Spleen (tissue), 7 donors: ENCODE measurements around the gene ABCC10.

ENCODE experiments used
- POLR2A ChIP-seq, 3 donors: fragments of 450-650 bp; IDR thresholded peaks; one replicate each; pipeline ENCODE4 v1.5.1; 2017; ENCODE audit warnings: antibody characterized with exemption in 3 of 3, mild to moderate bottlenecking in 1 of 3
- POLR2AphosphoS5 ChIP-seq, 3 donors: sonication (generic); formaldehyde crosslinking; IDR thresholded peaks; one replicate each; pipeline ENCODE4 v1.5.1; 2017; ENCODE audit warnings: antibody characterized with exemption in 3 of 3
- TF ChIP-seq, protein P1 (sequence below), 11 experiments: fragments of 200-600 bp in 7 of 11; fragments of 450-650 bp in 4 of 11; sonication (generic) in 4 of 11; IDR thresholded peaks in 8 of 11; conservative IDR thresholded peaks in 3 of 11; 1 replicate in 7 of 11; 2 replicates in 4 of 11; pipeline versions ENCODE4 v1.4.0 to v1.8.0; 2016 to 2021; ENCODE audit warnings: antibody characterized with exemption in 11 of 11, inconsistent platforms in 4 of 11, mild to moderate bottlenecking in 1 of 11
- donor health status: DM: no; HTN: no; CAD: no; lungs with moderate emphysema.
- donor health status: DM: no; HTN: no; CAD: no.
- donor health status: DM: no; HTN: no; CAD: no.

DNA sequence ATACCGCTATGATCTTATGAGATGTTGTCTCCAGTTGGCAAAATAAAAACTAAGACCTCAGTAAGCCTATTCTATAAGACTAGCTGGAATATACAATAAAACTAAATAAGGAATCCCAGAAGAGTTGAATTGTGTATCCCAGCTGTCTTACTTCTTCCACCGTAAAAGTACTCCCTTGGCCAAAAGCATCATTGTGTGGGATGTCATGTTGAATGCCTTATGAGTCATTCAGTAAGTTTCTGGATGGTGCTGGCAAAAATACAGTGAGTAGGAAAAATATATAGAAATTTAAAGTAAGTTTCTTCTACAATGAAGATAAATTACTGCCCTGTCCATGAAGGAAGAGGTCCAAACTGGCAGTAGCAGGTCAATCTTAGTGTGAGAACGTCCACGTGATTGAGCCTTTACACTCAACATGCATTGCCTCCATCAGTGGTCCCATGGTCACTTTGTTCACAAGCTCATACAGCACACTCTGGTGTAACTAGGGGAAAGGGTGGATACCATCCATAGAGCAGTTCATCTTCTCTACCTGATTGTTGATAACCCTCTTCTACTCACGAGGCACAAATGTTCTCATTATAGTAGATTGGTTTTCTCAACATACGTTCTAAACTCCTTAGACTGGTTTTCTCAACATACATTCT lies 44.2 kb upstream of the ABCC10 start:
- TF ChIP-seq, protein P1, sequence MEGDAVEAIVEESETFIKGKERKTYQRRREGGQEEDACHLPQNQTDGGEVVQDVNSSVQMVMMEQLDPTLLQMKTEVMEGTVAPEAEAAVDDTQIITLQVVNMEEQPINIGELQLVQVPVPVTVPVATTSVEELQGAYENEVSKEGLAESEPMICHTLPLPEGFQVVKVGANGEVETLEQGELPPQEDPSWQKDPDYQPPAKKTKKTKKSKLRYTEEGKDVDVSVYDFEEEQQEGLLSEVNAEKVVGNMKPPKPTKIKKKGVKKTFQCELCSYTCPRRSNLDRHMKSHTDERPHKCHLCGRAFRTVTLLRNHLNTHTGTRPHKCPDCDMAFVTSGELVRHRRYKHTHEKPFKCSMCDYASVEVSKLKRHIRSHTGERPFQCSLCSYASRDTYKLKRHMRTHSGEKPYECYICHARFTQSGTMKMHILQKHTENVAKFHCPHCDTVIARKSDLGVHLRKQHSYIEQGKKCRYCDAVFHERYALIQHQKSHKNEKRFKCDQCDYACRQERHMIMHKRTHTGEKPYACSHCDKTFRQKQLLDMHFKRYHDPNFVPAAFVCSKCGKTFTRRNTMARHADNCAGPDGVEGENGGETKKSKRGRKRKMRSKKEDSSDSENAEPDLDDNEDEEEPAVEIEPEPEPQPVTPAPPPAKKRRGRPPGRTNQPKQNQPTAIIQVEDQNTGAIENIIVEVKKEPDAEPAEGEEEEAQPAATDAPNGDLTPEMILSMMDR (IDR thresholded peaks at IDR 0.05 in 8 of 11, conservative IDR thresholded peaks at IDR 0.05 in 3 of 11), result no peak
- TF ChIP-seq POLR2A (IDR thresholded peaks at IDR 0.05) (no peak), POLR2AphosphoS5 (IDR thresholded peaks at IDR 0.05) (no peak)
